Astrocyte (in vitro differentiated cells and primary cell): ENCODE data around the gene CRIM1. TPM values are rescaled to one million over a fixed set of nuclear protein-coding genes. Genes with fewer than 3 reads are reported as not detected.

Experiments used
- DNase-seq: peaks from one replicate; pipeline ENCODE4 v3.0.0-alpha.2; 2010; ENCODE audit warnings: low read depth
- FAIRE-seq: peaks from 2 replicates; lab custom pipeline; 2011; peaks lifted over from hg19 to GRCh38; lab: Jason Lieb, UNC
- H2AFZ ChIP-seq: 2 replicates; pipeline ENCODE4 v1.6.0; 2012; ENCODE audit warnings: low read depth, low read length, inconsistent platforms
- H3K27ac ChIP-seq: 2 replicates; pipeline ENCODE4 v1.5.1; 2011; ENCODE audit warnings: low read depth, low read length, inconsistent platforms
- H3K27me3 ChIP-seq: 2 replicates; pipeline ENCODE4 v1.6.0; 2011; ENCODE audit warnings: low read length, inconsistent platforms; ENCODE audit not compliant: insufficient read depth
- H3K36me3 ChIP-seq: 2 replicates; pipeline ENCODE4 v1.5.1; 2011; ENCODE audit warnings: low read length, inconsistent platforms; ENCODE audit not compliant: insufficient read depth
- H3K4me1 ChIP-seq: 2 replicates; pipeline ENCODE4 v1.5.1; 2011; ENCODE audit warnings: low read length, inconsistent platforms; ENCODE audit not compliant: insufficient read depth
- H3K4me2 ChIP-seq: 2 replicates; pipeline ENCODE4 v1.6.0; 2012; ENCODE audit warnings: low read length, inconsistent platforms
- H3K4me3 ChIP-seq: 2 replicates; pipeline ENCODE4 v1.5.1; 2011; ENCODE audit warnings: low read depth, mild to moderate bottlenecking, low read length, inconsistent platforms; ENCODE audit not compliant: insufficient read depth
- H3K79me2 ChIP-seq: 2 replicates; pipeline ENCODE4 v1.6.0; 2012; ENCODE audit warnings: mild to moderate bottlenecking, low read length, inconsistent platforms; ENCODE audit not compliant: insufficient read depth
- H3K9ac ChIP-seq: 2 replicates; pipeline ENCODE4 v1.6.0; 2012; ENCODE audit warnings: mild to moderate bottlenecking, low read length, inconsistent platforms
- H3K9me3 ChIP-seq: 2 replicates; pipeline ENCODE4 v1.5.1; 2012; ENCODE audit warnings: low read depth, mild to moderate bottlenecking, low read length, inconsistent platforms; ENCODE audit not compliant: insufficient read depth
- H4K20me1 ChIP-seq: 2 replicates; pipeline ENCODE4 v1.6.0; 2012; ENCODE audit warnings: low read length, inconsistent platforms; ENCODE audit not compliant: insufficient read depth
- H3K27ac Mint-ChIP-seq: one replicate; pipeline ENCODE4 v1.8.0; 2021; ENCODE audit warnings: mild to moderate bottlenecking, mixed read lengths; ENCODE audit not compliant: unreplicated experiment
- H3K27me3 Mint-ChIP-seq: one replicate; pipeline ENCODE4 v1.8.0; 2021; ENCODE audit warnings: low read depth, mixed read lengths; ENCODE audit not compliant: unreplicated experiment
- H3K36me3 Mint-ChIP-seq: one replicate; pipeline ENCODE4 v1.8.0; 2021; ENCODE audit warnings: low read depth, mixed read lengths; ENCODE audit not compliant: unreplicated experiment
- H3K4me1 Mint-ChIP-seq: one replicate; pipeline ENCODE4 v1.8.0; 2021; ENCODE audit warnings: low read depth, mixed read lengths; ENCODE audit not compliant: unreplicated experiment
- H3K4me3 Mint-ChIP-seq: one replicate; pipeline ENCODE4 v1.8.0; 2021; ENCODE audit warnings: mild to moderate bottlenecking, moderate library complexity, mixed read lengths; ENCODE audit not compliant: unreplicated experiment
- H3K9me3 Mint-ChIP-seq: one replicate; pipeline ENCODE4 v1.8.0; 2021; ENCODE audit warnings: mild to moderate bottlenecking, mixed read lengths; ENCODE audit not compliant: unreplicated experiment
- EZH2 ChIP-seq: IDR thresholded peaks from 2 replicates; pipeline ENCODE4 v1.6.1; 2012; ENCODE audit warnings: mild to moderate bottlenecking, low read length, inconsistent platforms; ENCODE audit not compliant: insufficient read depth
- total RNA-seq: library from RNA; stranded (reverse); gene quantifications from 2 replicates; pipeline ENCODE4 v1.2.1, GENCODE V29; 2021
- TF ChIP-seq, protein P1 (sequence below): IDR thresholded peaks from 2 replicates; pipeline ENCODE4 v1.5.1; 2011; ENCODE audit warnings: low read depth, mild to moderate bottlenecking, inconsistent platforms, low read length, moderate library complexity; ENCODE audit not compliant: insufficient read depth

CRIM1 gene
- total RNA-seq, 1 donor from 2014 or later = 180 TPM

- Histone ChIP-seq H3K27ac (peak overlapping the region; percentile 92), H3K4me1 (peaks cover 61% of the 10 kb centered on the region), H3K9me3 (no peaks in the 10 kb centered on the region), H3K4me2 (peak overlapping the region; percentile 59), H3K36me3 (peaks cover 20% of the 10 kb centered on the region), H3K9ac (peak overlapping the region; percentile 72), H3K79me2 (peaks cover 65% of the 10 kb centered on the region), H2AFZ (no peak overlapping the region), H4K20me1 (no peaks in the 10 kb centered on the region), H3K27me3 (no peaks in the 10 kb centered on the region), H3K4me3 (no peak overlapping the region)
- Mint-ChIP-seq H3K4me3 (no peak overlapping the region), H3K27ac (peak overlapping the region; percentile 96), H3K27me3 (no peaks in the 10 kb centered on the region), H3K9me3 (peaks cover 2% of the 10 kb centered on the region), H3K36me3 (peaks cover 22% of the 10 kb centered on the region), H3K4me1 (peaks cover 62% of the 10 kb centered on the region)
- no peak for TF ChIP-seq EZH2
- FAIRE-seq = peak; percentile 95
- peak; percentile 87 for DNase-seq
Measured at GRCh38 chr2:36486521-36487044, 131.0 kb downstream of the CRIM1 start.

DNA sequence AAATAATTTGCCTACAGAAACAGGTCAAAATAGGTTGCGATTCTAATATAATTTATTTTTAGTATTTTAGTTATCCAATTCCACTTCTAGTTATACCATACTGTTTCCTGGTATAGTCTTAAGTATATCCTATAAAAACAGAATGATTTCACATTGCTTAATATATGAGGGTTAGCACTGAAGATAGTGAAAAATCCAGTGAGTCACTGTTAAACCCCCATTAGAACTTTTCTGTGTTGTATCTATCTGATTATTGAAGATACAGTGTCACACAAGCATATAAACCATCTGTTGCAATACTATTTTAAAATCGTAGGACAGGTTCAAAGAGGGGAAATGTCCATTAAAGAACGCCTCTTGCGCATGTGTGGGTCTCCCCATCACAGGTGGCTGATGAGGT lies 132.4 kb downstream of the CRIM1 start:
- FAIRE-seq = no peak
- Histone ChIP-seq H3K4me3 (no peak overlapping the region), H3K9me3 (no peaks in the 10 kb centered on the region), H3K4me2 (no peak overlapping the region), H3K36me3 (peaks cover 17% of the 10 kb centered on the region), H3K27me3 (no peaks in the 10 kb centered on the region), H3K27ac (peak overlapping the region; percentile 92), H3K4me1 (peaks cover 62% of the 10 kb centered on the region), H4K20me1 (no peaks in the 10 kb centered on the region), H3K79me2 (peaks cover 60% of the 10 kb centered on the region), H3K9ac (no peak overlapping the region), H2AFZ (no peak overlapping the region)
- H3K27ac Mint-ChIP-seq = peak overlapping the region; percentile 96
- H3K4me3 Mint-ChIP-seq = no peak overlapping the region
- peaks cover 2% of the 10 kb centered on the region for H3K9me3 Mint-ChIP-seq
- H3K4me1 Mint-ChIP-seq = peaks cover 68% of the 10 kb centered on the region
- TF ChIP-seq, protein P1, sequence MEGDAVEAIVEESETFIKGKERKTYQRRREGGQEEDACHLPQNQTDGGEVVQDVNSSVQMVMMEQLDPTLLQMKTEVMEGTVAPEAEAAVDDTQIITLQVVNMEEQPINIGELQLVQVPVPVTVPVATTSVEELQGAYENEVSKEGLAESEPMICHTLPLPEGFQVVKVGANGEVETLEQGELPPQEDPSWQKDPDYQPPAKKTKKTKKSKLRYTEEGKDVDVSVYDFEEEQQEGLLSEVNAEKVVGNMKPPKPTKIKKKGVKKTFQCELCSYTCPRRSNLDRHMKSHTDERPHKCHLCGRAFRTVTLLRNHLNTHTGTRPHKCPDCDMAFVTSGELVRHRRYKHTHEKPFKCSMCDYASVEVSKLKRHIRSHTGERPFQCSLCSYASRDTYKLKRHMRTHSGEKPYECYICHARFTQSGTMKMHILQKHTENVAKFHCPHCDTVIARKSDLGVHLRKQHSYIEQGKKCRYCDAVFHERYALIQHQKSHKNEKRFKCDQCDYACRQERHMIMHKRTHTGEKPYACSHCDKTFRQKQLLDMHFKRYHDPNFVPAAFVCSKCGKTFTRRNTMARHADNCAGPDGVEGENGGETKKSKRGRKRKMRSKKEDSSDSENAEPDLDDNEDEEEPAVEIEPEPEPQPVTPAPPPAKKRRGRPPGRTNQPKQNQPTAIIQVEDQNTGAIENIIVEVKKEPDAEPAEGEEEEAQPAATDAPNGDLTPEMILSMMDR = no peak
- no peak for TF ChIP-seq EZH2
- peaks cover 16% of the 10 kb centered on the region for H3K36me3 Mint-ChIP-seq
- no peaks in the 10 kb centered on the region for H3K27me3 Mint-ChIP-seq
- DNase-seq = no peak

- peak overlapping the region; percentile 50 for H3K9ac ChIP-seq
- peaks cover 66% of the 10 kb centered on the region for H3K4me1 ChIP-seq
- H3K27ac ChIP-seq = peak overlapping the region; percentile 78
- H3K27ac Mint-ChIP-seq = peak overlapping the region; percentile 83
- TF ChIP-seq EZH2 = no peak
- TF ChIP-seq, protein P1 = no peak
- H3K36me3 ChIP-seq = peaks cover 6% of the 10 kb centered on the region
- H3K79me2 ChIP-seq = peaks cover 52% of the 10 kb centered on the region
- no peak overlapping the region for H3K4me3 Mint-ChIP-seq
- peaks cover 6% of the 10 kb centered on the region for H3K36me3 Mint-ChIP-seq
- H3K9me3 Mint-ChIP-seq = peaks cover 2% of the 10 kb centered on the region
- peak; percentile 98 for FAIRE-seq
- no peak overlapping the region for H3K4me3 ChIP-seq
- H3K27me3 ChIP-seq = no peaks in the 10 kb centered on the region
- H3K4me1 Mint-ChIP-seq = peaks cover 70% of the 10 kb centered on the region
- no peaks in the 10 kb centered on the region for H4K20me1 ChIP-seq
- DNase-seq = peak; percentile 79
- H3K4me2 ChIP-seq = peak overlapping the region; percentile 27
- no peaks in the 10 kb centered on the region for H3K27me3 Mint-ChIP-seq
- H2AFZ ChIP-seq = no peak overlapping the region
- H3K9me3 ChIP-seq = no peaks in the 10 kb centered on the region
Measured at GRCh38 chr2:36489281-36489680, 133.7 kb downstream of the CRIM1 start.
